Breast epithelium (tissue), 4 donors: ENCODE measurements around the gene FITM2. TPM values are rescaled to one million over a fixed set of nuclear protein-coding genes. Genes with fewer than 3 reads are reported as not detected.

ENCODE experiments used
- DNase-seq, 2 donors: peaks; one replicate each; pipeline ENCODE4 v3.0.0-alpha.2; 2019; ENCODE audit warnings: low spot score in 2 of 2
- H3K27ac ChIP-seq, 2 donors: fragments of 200-600 bp; sonication (generic) in 1 of 2; one replicate each; pipeline ENCODE4 v1.5.1; 2016 to 2019; ENCODE audit warnings: mild to moderate bottlenecking in 1 of 2
- H3K27me3 ChIP-seq, 2 donors: fragments of 200-600 bp; sonication (generic) in 1 of 2; one replicate each; pipeline versions ENCODE4 v1.5.1 to v1.6.0; 2017 to 2019; ENCODE audit warnings: control low read depth in 1 of 2, mild to moderate bottlenecking in 1 of 2
- H3K36me3 ChIP-seq: fragments of 200-600 bp; one replicate; pipeline ENCODE4 v1.5.1; 2019
- H3K4me1 ChIP-seq, 2 donors: fragments of 200-600 bp; sonication (generic); one replicate each; pipeline ENCODE4 v1.5.1; 2016 to 2019; ENCODE audit warnings: control low read depth in 1 of 2
- H3K4me3 ChIP-seq, 3 donors: fragments of 200-600 bp; sonication (generic); 1 replicate in 2 of 3; 2 replicates in 1 of 3; pipeline ENCODE4 v1.5.1; 2016 to 2019; ENCODE audit warnings: mild to moderate bottlenecking in 3 of 3, moderate library complexity in 2 of 3
- H3K9me3 ChIP-seq, 2 donors: fragments of 200-600 bp; sonication (generic) in 1 of 2; one replicate each; pipeline ENCODE4 v1.5.1; 2016 to 2019; ENCODE audit warnings: control low read depth in 1 of 2
- CTCF ChIP-seq, 3 donors: fragments of 450-650 bp; IDR thresholded peaks; one replicate each; pipeline ENCODE4 v1.5.1; 2016 to 2017; ENCODE audit warnings: antibody characterized with exemption in 3 of 3, mild to moderate bottlenecking in 3 of 3, moderate library complexity in 3 of 3
- POLR2A ChIP-seq: fragments of 450-650 bp; IDR thresholded peaks from one replicate; pipeline ENCODE4 v1.6.1; 2016; ENCODE audit warnings: antibody characterized with exemption, mild to moderate bottlenecking, moderate library complexity
- POLR2AphosphoS5 ChIP-seq, 3 donors: sonication (generic); formaldehyde crosslinking; IDR thresholded peaks; one replicate each; pipeline ENCODE4 v1.6.1; 2017; ENCODE audit warnings: antibody characterized with exemption in 3 of 3
- intact Hi-C: fragments of 100-400 bp; cut with DNase I; formaldehyde crosslinking; loops from one replicate; pipeline ENCODE4 v1.15.1; 2023; ENCODE audit warnings: low total_unique reads
- total RNA-seq, 3 donors: library from RNA; depleted of rRNA; stranded (reverse); fragments of >200 nt; gene quantifications; one replicate each; pipeline ENCODE4 v1.1.0, GENCODE V29; 2016

Gene FITM2
- total RNA-seq, 3 donors from 2014 or later: 8.8 to 17.0 (median 9.2) TPM

- no peak for TF ChIP-seq CTCF (IDR thresholded peaks at IDR 0.05)
- no peak for TF ChIP-seq POLR2A
- TF ChIP-seq POLR2AphosphoS5 (IDR thresholded peaks at IDR 0.05): no peak
- no peaks in the 10 kb centered on the region for H3K27me3 ChIP-seq
- H3K27ac ChIP-seq: no peak overlapping the region
- H3K9me3 ChIP-seq: no peaks in the 10 kb centered on the region
- no peaks in the 10 kb centered on the region for H3K36me3 ChIP-seq
- DNase-seq: no peak
- no peaks in the 10 kb centered on the region for H3K4me1 ChIP-seq
- no peak overlapping the region for H3K4me3 ChIP-seq
- intact Hi-C loops: no loop called here
Measured at GRCh38 chr20:44357020-44357419, 46.0 kb upstream of the FITM2 start.

GRCh38 chr20:44356353-44356723 is 45.3 kb upstream of the FITM2 start:
- Histone ChIP-seq H3K9me3 (no peaks in the 10 kb centered on the region), H3K4me3 (no peak overlapping the region), H3K4me1 (no peaks in the 10 kb centered on the region), H3K27ac (no peak overlapping the region), H3K36me3 (no peaks in the 10 kb centered on the region), H3K27me3 (no peaks in the 10 kb centered on the region)
- DNase-seq: no peak
- TF ChIP-seq POLR2AphosphoS5 (IDR thresholded peaks at IDR 0.05) (no peak), POLR2A (no peak), CTCF (IDR thresholded peaks at IDR 0.05) (no peak)
- intact Hi-C loops: no loop called here

GRCh38 chr20:44355498-44356352 is 44.7 kb upstream of the FITM2 start, which contains the start of gene HNF4A:
Gene HNF4A, plus strand, starts transcription at chr20:44355699. Its CDS starts 106 bp downstream, at chr20:44355805.
- H3K9me3 ChIP-seq: no peaks in the 10 kb centered on the region
- H3K27ac ChIP-seq: no peak within 1 kb of the TSS
- DNase-seq: no peak
- no peaks in the 10 kb centered on the region for H3K36me3 ChIP-seq
- intact Hi-C loops: no loop called here
- H3K27me3 ChIP-seq: no peaks in the 10 kb centered on the region
- TF ChIP-seq POLR2A (no peak), CTCF (IDR thresholded peaks at IDR 0.05) (no peak), POLR2AphosphoS5 (IDR thresholded peaks at IDR 0.05) (no peak)
- no peaks in the 10 kb centered on the region for H3K4me1 ChIP-seq
- no peak within 1 kb of the TSS for H3K4me3 ChIP-seq

GRCh38 chr20:44354979-44355497 is 44.0 kb upstream of the FITM2 start:
- H3K4me3 ChIP-seq: no peak overlapping the region
- no peak overlapping the region for H3K27ac ChIP-seq
- intact Hi-C loops: no loop called here
- no peaks in the 10 kb centered on the region for H3K4me1 ChIP-seq
- H3K27me3 ChIP-seq: no peaks in the 10 kb centered on the region
- TF ChIP-seq POLR2A (no peak), POLR2AphosphoS5 (IDR thresholded peaks at IDR 0.05) (no peak), CTCF (IDR thresholded peaks at IDR 0.05) (no peak)
- DNase-seq: no peak
- no peaks in the 10 kb centered on the region for H3K9me3 ChIP-seq
- no peaks in the 10 kb centered on the region for H3K36me3 ChIP-seq

GRCh38 chr20:44350567-44350966 is 39.6 kb upstream of the FITM2 start:
- no peaks in the 10 kb centered on the region for H3K36me3 ChIP-seq
- no peaks in the 10 kb centered on the region for H3K4me1 ChIP-seq
- no peak for DNase-seq
- no peaks in the 10 kb centered on the region for H3K9me3 ChIP-seq
- no peak overlapping the region for H3K27ac ChIP-seq
- TF ChIP-seq POLR2AphosphoS5 (IDR thresholded peaks at IDR 0.05) (no peak), CTCF (IDR thresholded peaks at IDR 0.05) (no peak), POLR2A (no peak)
- no peak overlapping the region for H3K4me3 ChIP-seq
- intact Hi-C loops: no loop called here
- H3K27me3 ChIP-seq: no peaks in the 10 kb centered on the region
